ENCODE results near the gene EDIL3.

DNA sequence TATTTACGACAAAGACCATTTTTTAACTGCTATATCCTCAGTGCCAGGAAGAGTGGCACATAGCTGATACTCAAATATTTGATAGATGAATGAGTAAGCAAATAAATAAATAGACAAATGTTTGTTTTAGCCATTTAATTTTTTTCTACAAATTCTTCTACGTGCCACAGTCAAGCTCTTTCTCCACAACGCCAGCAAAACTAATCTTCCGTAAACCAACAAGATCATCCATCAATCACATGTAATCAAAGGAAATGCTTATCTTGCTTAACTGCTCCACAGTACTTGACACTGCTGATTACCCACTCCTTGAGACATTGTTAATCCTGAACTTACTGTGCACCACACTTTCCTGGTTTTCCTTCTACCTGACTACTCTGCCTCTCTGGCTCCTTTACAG lies 136.7 kb downstream of the EDIL3 start:
- TF ChIP-seq MED1 (CRISPR knock-in tag; IDR thresholded peaks at IDR 0.05) (no peak), ZFP36 (IDR thresholded peaks at IDR 0.05; ENCODE audit: borderline replicate concordance, low read depth, low read length, partially characterized antibody) (no peak), FOXP1 (IDR thresholded peaks at IDR 0.05) (no peak), FOXP1 (CRISPR knock-in tag; IDR thresholded peaks at IDR 0.05) (no peak), USF2 (IDR thresholded peaks at IDR 0.05; ENCODE audit: low read depth, low read length) (no peak), USF2 (CRISPR knock-in tag; IDR thresholded peaks at IDR 0.05; ENCODE audit: borderline replicate concordance) (no peak)
- TF ChIP-seq, protein P1, sequence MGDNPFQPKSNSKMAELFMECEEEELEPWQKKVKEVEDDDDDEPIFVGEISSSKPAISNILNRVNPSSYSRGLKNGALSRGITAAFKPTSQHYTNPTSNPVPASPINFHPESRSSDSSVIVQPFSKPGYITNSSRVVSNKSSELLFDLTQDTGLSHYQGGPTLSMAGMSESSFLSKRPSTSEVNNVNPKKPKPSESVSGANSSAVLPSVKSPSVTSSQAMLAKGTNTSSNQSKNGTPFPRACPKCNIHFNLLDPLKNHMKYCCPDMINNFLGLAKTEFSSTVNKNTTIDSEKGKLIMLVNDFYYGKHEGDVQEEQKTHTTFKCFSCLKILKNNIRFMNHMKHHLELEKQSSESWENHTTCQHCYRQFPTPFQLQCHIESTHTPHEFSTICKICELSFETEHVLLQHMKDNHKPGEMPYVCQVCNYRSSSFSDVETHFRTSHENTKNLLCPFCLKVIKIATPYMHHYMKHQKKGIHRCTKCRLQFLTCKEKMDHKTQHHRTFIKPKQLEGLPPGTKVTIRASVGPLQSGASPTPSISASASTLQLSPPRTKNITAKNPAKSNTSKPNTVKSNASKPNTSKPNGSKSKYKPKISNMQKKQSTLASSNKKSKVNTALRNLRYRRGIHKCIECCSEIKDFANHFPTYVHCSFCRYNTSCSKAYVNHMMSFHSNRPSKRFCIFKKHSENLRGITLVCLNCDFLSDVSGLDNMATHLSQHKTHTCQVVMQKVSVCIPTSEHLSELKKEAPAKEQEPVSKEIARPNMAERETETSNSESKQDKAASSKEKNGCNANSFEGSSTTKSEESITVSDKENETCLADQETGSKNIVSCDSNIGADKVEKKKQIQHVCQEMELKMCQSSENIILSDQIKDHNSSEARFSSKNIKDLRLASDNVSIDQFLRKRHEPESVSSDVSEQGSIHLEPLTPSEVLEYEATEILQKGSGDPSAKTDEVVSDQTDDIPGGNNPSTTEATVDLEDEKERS (CRISPR knock-in tag; IDR thresholded peaks at IDR 0.05): no peak

Measured in HepG2 (cell line).